DOHH2 (cell line): ENCODE data around the gene RPS6KA2.

Source experiments
- H3F3A ChIP-seq: fragments of 200-600 bp; sonication (generic), shearing (Covaris generic); 2 replicates; pipeline ENCODE4 v1.6.0; 2016; ENCODE audit warnings: antibody characterized with exemption, mild to moderate bottlenecking; ENCODE audit not compliant: control insufficient read depth, insufficient read depth
- H3K27ac ChIP-seq: fragments of 200-600 bp; sonication (generic); 2 replicates; pipeline ENCODE4 v1.5.1; 2014; ENCODE audit warnings: low read depth, mild to moderate bottlenecking, low read length, moderate library complexity
- H3K27me3 ChIP-seq: fragments of 200-600 bp; sonication (generic); 2 replicates; pipeline ENCODE4 v1.6.1; 2014; ENCODE audit warnings: mild to moderate bottlenecking, low read length, mixed read lengths; ENCODE audit not compliant: control insufficient read depth
- H3K36me3 ChIP-seq: fragments of 200-600 bp; sonication (generic); 2 replicates; pipeline ENCODE4 v1.6.1; 2014; ENCODE audit warnings: mild to moderate bottlenecking, low read length, moderate library complexity, mixed read lengths; ENCODE audit not compliant: control insufficient read depth
- H3K4me1 ChIP-seq: fragments of 200-600 bp; sonication (generic); 2 replicates; pipeline ENCODE4 v1.6.1; 2014; ENCODE audit warnings: mild to moderate bottlenecking, low read length, mixed read lengths; ENCODE audit not compliant: control insufficient read depth
- H3K4me2 ChIP-seq: fragments of 200-600 bp; sonication (generic); 2 replicates; pipeline ENCODE4 v1.6.0; 2014; ENCODE audit warnings: mild to moderate bottlenecking, low read length, moderate library complexity
- H3K4me3 ChIP-seq: fragments of 200-600 bp; sonication (generic); 2 replicates; pipeline ENCODE4 v1.5.1; 2014; ENCODE audit warnings: mild to moderate bottlenecking, low read length, mixed read lengths
- H3K79me2 ChIP-seq: fragments of 200-600 bp; sonication (generic); 2 replicates; pipeline ENCODE4 v1.6.1; 2014; ENCODE audit warnings: mild to moderate bottlenecking, low read length, mixed read lengths; ENCODE audit not compliant: control insufficient read depth
- H3K9me2 ChIP-seq: fragments of 200-600 bp; sonication (generic); replicated peaks from 2 replicates; pipeline ENCODE4 v1.6.1; 2014; ENCODE audit warnings: mild to moderate bottlenecking, low read length, mixed read lengths; ENCODE audit not compliant: control insufficient read depth
- H3K9me3 ChIP-seq: fragments of 200-600 bp; sonication (generic); 2 replicates; pipeline ENCODE4 v1.6.1; 2014; ENCODE audit warnings: antibody characterized with exemption, low read length, mixed read lengths; ENCODE audit not compliant: control insufficient read depth, insufficient read depth
- H4K20me1 ChIP-seq: fragments of 200-600 bp; sonication (generic); 2 replicates; pipeline ENCODE4 v1.6.0; 2014; ENCODE audit warnings: low read depth, mild to moderate bottlenecking, antibody characterized with exemption, low read length, moderate library complexity; ENCODE audit not compliant: control insufficient read depth, insufficient read depth
- EZH2phosphoT487 ChIP-seq: fragments of 200-600 bp; sonication (generic); IDR thresholded peaks from 2 replicates; pipeline ENCODE4 v1.6.1; 2017; ENCODE audit warnings: borderline replicate concordance, mild to moderate bottlenecking, antibody characterized with exemption, low read length, moderate library complexity, mixed read lengths
- TF ChIP-seq, protein P1 (sequence below): fragments of 200-600 bp; sonication (generic); IDR thresholded peaks from one replicate; pipeline ENCODE4 v1.5.1; 2014; ENCODE audit warnings: antibody characterized with exemption, mild to moderate bottlenecking, low read depth, low read length; ENCODE audit not compliant: poor library complexity, severe bottlenecking

The RPS6KA2 gene

DNA sequence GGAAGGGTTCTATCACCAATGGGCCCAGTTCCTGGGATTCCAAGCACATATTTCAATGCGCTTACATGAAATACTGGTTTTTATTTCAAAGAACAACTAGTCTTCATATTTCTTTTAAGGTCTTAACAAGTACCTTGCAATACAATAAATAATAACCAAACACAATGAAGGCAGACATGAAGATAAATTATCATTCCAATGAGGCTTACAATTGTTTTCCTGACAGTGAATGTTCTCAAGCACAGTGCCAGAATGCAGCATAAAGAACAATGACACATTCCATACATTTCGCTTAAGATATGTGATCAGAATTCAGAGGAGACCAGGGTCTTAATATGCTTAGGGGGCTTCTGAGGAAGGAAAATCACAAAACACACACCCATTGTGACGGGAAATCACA, 66.8 kb downstream of the RPS6KA2 start:
- Histone ChIP-seq H3K79me2 (no peaks in the 10 kb centered on the region), H3K4me1 (no peaks in the 10 kb centered on the region)

DNA sequence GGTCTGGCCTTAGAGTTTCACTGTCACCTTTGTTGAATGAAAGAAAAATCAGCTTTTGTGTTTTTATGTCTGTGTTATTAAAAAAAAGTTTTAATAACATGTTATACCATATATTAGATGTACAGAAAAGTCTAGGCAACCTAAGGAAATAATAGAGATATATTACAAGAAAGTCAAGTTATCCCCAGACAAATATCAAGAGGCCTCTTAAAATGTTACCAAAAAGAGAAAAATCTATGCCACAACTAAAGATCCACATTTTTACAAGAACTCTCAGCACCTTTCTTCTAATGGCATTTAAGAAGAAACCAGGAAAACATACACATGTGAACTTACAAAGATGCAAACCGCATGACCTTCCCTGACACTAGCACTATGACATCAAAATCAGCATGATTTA, 67.4 kb downstream of the RPS6KA2 start:
- Histone ChIP-seq H3K27ac (no peak overlapping the region), H3K4me3 (no peak overlapping the region), H3K27me3 (no peaks in the 10 kb centered on the region), H3K36me3 (no peaks in the 10 kb centered on the region), H4K20me1 (no peaks in the 10 kb centered on the region), H3K9me3 (no peaks in the 10 kb centered on the region), H3K4me2 (no peak overlapping the region), H3K9me2 (no peaks in the 10 kb centered on the region), H3K4me1 (no peaks in the 10 kb centered on the region), H3F3A (no peaks in the 10 kb centered on the region), H3K79me2 (no peaks in the 10 kb centered on the region)
- TF ChIP-seq, protein P1, sequence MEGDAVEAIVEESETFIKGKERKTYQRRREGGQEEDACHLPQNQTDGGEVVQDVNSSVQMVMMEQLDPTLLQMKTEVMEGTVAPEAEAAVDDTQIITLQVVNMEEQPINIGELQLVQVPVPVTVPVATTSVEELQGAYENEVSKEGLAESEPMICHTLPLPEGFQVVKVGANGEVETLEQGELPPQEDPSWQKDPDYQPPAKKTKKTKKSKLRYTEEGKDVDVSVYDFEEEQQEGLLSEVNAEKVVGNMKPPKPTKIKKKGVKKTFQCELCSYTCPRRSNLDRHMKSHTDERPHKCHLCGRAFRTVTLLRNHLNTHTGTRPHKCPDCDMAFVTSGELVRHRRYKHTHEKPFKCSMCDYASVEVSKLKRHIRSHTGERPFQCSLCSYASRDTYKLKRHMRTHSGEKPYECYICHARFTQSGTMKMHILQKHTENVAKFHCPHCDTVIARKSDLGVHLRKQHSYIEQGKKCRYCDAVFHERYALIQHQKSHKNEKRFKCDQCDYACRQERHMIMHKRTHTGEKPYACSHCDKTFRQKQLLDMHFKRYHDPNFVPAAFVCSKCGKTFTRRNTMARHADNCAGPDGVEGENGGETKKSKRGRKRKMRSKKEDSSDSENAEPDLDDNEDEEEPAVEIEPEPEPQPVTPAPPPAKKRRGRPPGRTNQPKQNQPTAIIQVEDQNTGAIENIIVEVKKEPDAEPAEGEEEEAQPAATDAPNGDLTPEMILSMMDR, result no peak
- no peak for TF ChIP-seq EZH2phosphoT487

More for the DNA sequence above, 66.8 kb downstream of the RPS6KA2 start:
- Histone ChIP-seq H3K27me3 (no peaks in the 10 kb centered on the region), H3K36me3 (no peaks in the 10 kb centered on the region), H3F3A (no peaks in the 10 kb centered on the region), H3K4me2 (no peak overlapping the region), H4K20me1 (no peaks in the 10 kb centered on the region), H3K27ac (no peak overlapping the region), H3K4me3 (no peak overlapping the region), H3K9me3 (no peaks in the 10 kb centered on the region), H3K9me2 (no peaks in the 10 kb centered on the region)
- TF ChIP-seq, protein P1, result no peak
- no peak for TF ChIP-seq EZH2phosphoT487

DNA sequence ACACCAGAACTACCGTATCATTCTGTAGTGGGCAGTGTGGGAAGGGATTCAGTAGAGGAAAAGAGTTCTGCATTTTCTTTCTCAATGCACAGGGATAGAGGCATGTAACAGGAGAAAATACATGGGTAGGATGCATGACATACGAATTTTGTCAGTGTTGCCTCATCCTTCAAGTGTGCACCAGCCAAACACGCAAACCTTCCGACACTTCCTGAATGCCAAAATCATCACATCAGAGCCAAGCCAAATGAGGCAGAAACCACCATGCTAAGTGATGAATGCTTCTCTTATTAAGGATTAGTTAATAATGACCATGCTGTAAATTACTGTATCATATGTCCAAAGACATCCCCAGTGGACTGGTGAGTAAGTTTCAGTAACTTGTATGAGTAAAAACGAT, 67.8 kb downstream of the RPS6KA2 start:
- H4K20me1 ChIP-seq, result no peaks in the 10 kb centered on the region
- no peak overlapping the region for H3K4me3 ChIP-seq
- no peaks in the 10 kb centered on the region for H3K36me3 ChIP-seq
- no peaks in the 10 kb centered on the region for H3K27me3 ChIP-seq
- H3K4me2 ChIP-seq, result no peak overlapping the region
- no peaks in the 10 kb centered on the region for H3K9me2 ChIP-seq
- no peaks in the 10 kb centered on the region for H3K4me1 ChIP-seq
- H3K79me2 ChIP-seq, result no peaks in the 10 kb centered on the region
- no peaks in the 10 kb centered on the region for H3K9me3 ChIP-seq
- no peaks in the 10 kb centered on the region for H3F3A ChIP-seq
- no peak overlapping the region for H3K27ac ChIP-seq
- no peak for TF ChIP-seq EZH2phosphoT487
- TF ChIP-seq, protein P1, result no peak
